SK-N-SH (cell line): Measurements from ENCODE around the gene AQP9. TPM values are rescaled to one million over a fixed set of nuclear protein-coding genes. Genes with fewer than 3 reads are reported as not detected.

Source experiments
- CTCF ChIA-PET: fragments of 300-600, 350-600 bp; formaldehyde crosslinking; extraction: SDS; loops from one replicate; lab custom pipeline; 2021; lab: Yijun Ruan, JAX
- POLR2A ChIA-PET: fragments of 350-600 bp; sonication (Branson Sonifier 250); formaldehyde crosslinking; extraction: SDS; loops from one replicate; lab custom pipeline; 2020; ENCODE audit warnings: antibody characterized with exemption, inconsistent platforms; lab: Yijun Ruan, JAX
- DNase-seq: peaks from one replicate; pipeline ENCODE4 v3.0.0; 2012
- H2AFZ ChIP-seq: fragments of 200-600 bp; sonication (generic); 2 replicates; pipeline ENCODE4 v1.8.1; 2016; ENCODE audit warnings: antibody characterized with exemption, mild to moderate bottlenecking, low read depth
- H3F3A ChIP-seq: fragments of 200-600 bp; sonication (generic); replicated peaks from 2 replicates; pipeline ENCODE3; 2016; ENCODE audit warnings: antibody characterized with exemption, mild to moderate bottlenecking; ENCODE audit not compliant: insufficient read depth
- H3K27ac ChIP-seq, 2 experiments: fragments of 200-500 bp in 1 of 2; fragments of 200-600 bp in 1 of 2; sonication (Bioruptor generic) in 1 of 2; sonication (generic), shearing (Covaris generic) in 1 of 2; 2 replicates each; pipeline versions ENCODE4 v1.5.1 to v1.6.1; 2014 to 2016; ENCODE audit warnings: low read depth in 2 of 2, inconsistent platforms in 1 of 2, low read length in 1 of 2, mild to moderate bottlenecking in 1 of 2, mixed read lengths in 1 of 2
- H3K27me3 ChIP-seq: fragments of 200-600 bp; sonication (generic), shearing (Covaris generic); 2 replicates; pipeline ENCODE4 v1.6.1; 2016; ENCODE audit warnings: mixed run types; ENCODE audit not compliant: insufficient read depth
- H3K36me3 ChIP-seq, 2 experiments: fragments of 200-500 bp in 1 of 2; fragments of 200-600 bp in 1 of 2; sonication (Bioruptor generic) in 1 of 2; sonication (generic) in 1 of 2; replicated peaks in 1 of 2; 2 replicates each; pipeline versions ENCODE3 to v1.5.1; 2014 to 2016; ENCODE audit warnings: low read length in 1 of 2, mild to moderate bottlenecking in 1 of 2; ENCODE audit not compliant: insufficient read depth in 2 of 2, control insufficient read depth in 1 of 2
- H3K4me1 ChIP-seq, 2 experiments: fragments of 200-500 bp in 1 of 2; fragments of 200-600 bp in 1 of 2; sonication (Bioruptor generic) in 1 of 2; sonication (generic), shearing (Covaris generic) in 1 of 2; 2 replicates each; pipeline versions ENCODE4 v1.5.1 to v1.6.1; 2014 to 2016; ENCODE audit warnings: low read depth in 1 of 2, low read length in 1 of 2, mixed run types in 1 of 2; ENCODE audit not compliant: insufficient read depth in 2 of 2, control insufficient read depth in 1 of 2
- H3K4me2 ChIP-seq: fragments of 200-600 bp; sonication (generic), shearing (Covaris generic); 2 replicates; pipeline ENCODE4 v1.6.1; 2017; ENCODE audit warnings: mixed run types
- H3K4me3 ChIP-seq, 2 experiments: fragments of 200-500 bp in 1 of 2; fragments of 200-600 bp in 1 of 2; sonication (Bioruptor generic) in 1 of 2; sonication (generic), shearing (Covaris generic) in 1 of 2; 2 replicates each; pipeline versions ENCODE4 v1.5.1 to v1.8.1; 2014 to 2016; ENCODE audit warnings: low read depth in 2 of 2, inconsistent platforms in 1 of 2, low read length in 1 of 2, mild to moderate bottlenecking in 1 of 2, mixed read lengths in 1 of 2, moderate library complexity in 1 of 2
- H3K79me2 ChIP-seq: fragments of 200-600 bp; sonication (generic); 2 replicates; pipeline ENCODE4 v1.8.1; 2017; ENCODE audit warnings: mild to moderate bottlenecking; ENCODE audit not compliant: insufficient read depth
- H3K9ac ChIP-seq: fragments of 200-600 bp; sonication (generic); 2 replicates; pipeline ENCODE4 v1.6.1; 2017; ENCODE audit warnings: mixed run types
- H3K9me2 ChIP-seq: fragments of 200-600 bp; sonication (generic); 2 replicates; pipeline ENCODE4 v1.6.1; 2017; ENCODE audit warnings: mixed run types
- H3K9me3 ChIP-seq: fragments of 200-600 bp; sonication (generic); 2 replicates; pipeline ENCODE4 v1.6.1; 2017; ENCODE audit warnings: mixed run types, mild to moderate bottlenecking, moderate library complexity
- H4K20me1 ChIP-seq: fragments of 200-600 bp; sonication (generic); 2 replicates; pipeline ENCODE4 v1.6.1; 2017; ENCODE audit warnings: mild to moderate bottlenecking, mixed run types; ENCODE audit not compliant: insufficient read depth
- EP300 ChIP-seq, 2 experiments: IDR thresholded peaks; 2 replicates each; pipeline versions ENCODE4 v1.4.0 to v1.6.1; 2012; ENCODE audit warnings: borderline replicate concordance in 1 of 2, low read depth in 1 of 2, low read length in 1 of 2
- FOXJ3 ChIP-seq: sonication (generic); formaldehyde crosslinking; IDR thresholded peaks from 2 replicates; pipeline ENCODE4 v1.5.1; 2020; ENCODE audit warnings: mild to moderate bottlenecking, missing genetic modification reagents
- GABPA ChIP-seq: IDR thresholded peaks from 2 replicates; pipeline ENCODE4 v1.4.0; 2012; ENCODE audit warnings: low read depth, mild to moderate bottlenecking
- GATA2 ChIP-seq: sonication (generic); formaldehyde crosslinking; IDR thresholded peaks from 2 replicates; pipeline ENCODE4 v1.5.0; 2020; ENCODE audit warnings: mild to moderate bottlenecking, missing genetic modification reagents
- MXI1 ChIP-seq: IDR thresholded peaks from 2 replicates; pipeline ENCODE4 v1.6.1; 2012; ENCODE audit warnings: mild to moderate bottlenecking, low read depth, low read length, improper control_type of control experiment
- NRF1 ChIP-seq: IDR thresholded peaks from 2 replicates; pipeline ENCODE4 v1.6.1; 2012; ENCODE audit warnings: low read depth, mild to moderate bottlenecking, low read length
- POLR2AphosphoS5 ChIP-seq: IDR thresholded peaks from 2 replicates; pipeline ENCODE4 v1.6.1; 2012; ENCODE audit warnings: low read depth, low read length
- RAD21 ChIP-seq: IDR thresholded peaks from 2 replicates; pipeline ENCODE4 v1.6.1; 2012; ENCODE audit warnings: mild to moderate bottlenecking, low read length
- RCOR1 ChIP-seq: fragments of 150-350 bp; IDR thresholded peaks from 2 replicates; pipeline ENCODE4 v1.6.1; 2017; ENCODE audit warnings: antibody characterized with exemption, low read length
- RFX5 ChIP-seq: IDR thresholded peaks from 2 replicates; pipeline ENCODE4 v1.6.1; 2012; ENCODE audit warnings: mild to moderate bottlenecking, improper control_type of control experiment, low read length
- RXRA ChIP-seq: IDR thresholded peaks from 2 replicates; pipeline ENCODE4 v1.4.0; 2012; ENCODE audit warnings: low read depth, mild to moderate bottlenecking, borderline replicate concordance
- TAF1 ChIP-seq: IDR thresholded peaks from 2 replicates; pipeline ENCODE4 v1.6.1; 2012; ENCODE audit warnings: low read depth, mild to moderate bottlenecking, low read length, moderate library complexity, borderline replicate concordance
- TEAD4 ChIP-seq: IDR thresholded peaks from 2 replicates; pipeline ENCODE4 v1.4.0; 2012; ENCODE audit warnings: mild to moderate bottlenecking, borderline replicate concordance; ENCODE audit not compliant: insufficient read depth
- YY1 ChIP-seq: IDR thresholded peaks from 2 replicates; pipeline ENCODE4 v1.4.0; 2012; ENCODE audit warnings: low read depth, mild to moderate bottlenecking
- WGBS: methylation state at CpG from one replicate; pipeline ENCODE4 v1.1.6; 2017; ENCODE audit warnings: low lambda C conversion rate; 5-methylcytosine and 5-hydroxymethylcytosine counted together
- polyA plus RNA-seq, 3 experiments: library from polyadenylated mRNA; depleted of rRNA; stranded (reverse); fragments of >200 nt; gene quantifications; 2 replicates each; pipeline ENCODE4 v1.2.3, GENCODE V29; 2012
- TF ChIP-seq, protein P1 (sequence below): fragments of 150-350 bp; IDR thresholded peaks from 2 replicates; pipeline ENCODE4 v1.6.1; 2017; ENCODE audit warnings: antibody characterized with exemption, low read length, low read depth, borderline replicate concordance
- TF ChIP-seq, protein P2 (sequence below): fragments of 150-350 bp; IDR thresholded peaks from 2 replicates; pipeline ENCODE4 v1.6.1; 2016; ENCODE audit warnings: mild to moderate bottlenecking, low read depth, low read length
- TF ChIP-seq, protein P3 (sequence below): IDR thresholded peaks from 2 replicates; pipeline ENCODE4 v1.4.0; 2012; ENCODE audit warnings: low read depth, borderline replicate concordance
- TF ChIP-seq, protein P4 (sequence below): IDR thresholded peaks from 2 replicates; pipeline ENCODE4 v1.4.0; 2012; ENCODE audit warnings: low read depth
- TF ChIP-seq, protein P5 (sequence below): IDR thresholded peaks from 2 replicates; pipeline ENCODE4; 2012

The AQP9 gene
- polyA plus RNA-seq, 1 of the 3 experiments (the other 2 are of a cell fraction) = not detected

DNA sequence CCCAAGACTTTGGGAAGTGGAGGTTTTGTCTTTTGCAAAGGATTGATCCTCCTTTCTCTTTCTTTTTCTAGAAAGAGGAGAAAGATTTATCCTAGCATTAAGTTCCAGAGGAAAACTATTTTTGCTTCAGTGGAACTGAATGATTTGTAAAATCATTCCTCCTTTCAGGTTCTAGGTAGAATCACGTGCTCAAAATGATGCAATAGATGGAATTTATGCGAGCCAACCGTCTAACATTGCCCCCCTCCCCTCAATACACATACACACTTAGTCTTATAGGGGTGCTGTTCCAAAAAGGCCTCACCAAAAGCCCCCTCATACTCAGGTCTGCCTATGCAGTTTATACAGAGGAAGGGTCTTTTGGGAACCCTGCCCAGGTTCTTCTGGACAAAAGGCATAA lies 85.3 kb downstream of the AQP9 start:
- WGBS = 85% methylated on average over 3 of the region's 3 CpGs
- Histone ChIP-seq H3K79me2 (no peaks in the 10 kb centered on the region), H2AFZ (no peak overlapping the region), H3K36me3 (no peaks in the 10 kb centered on the region), H3K9me3 (no peaks in the 10 kb centered on the region), H3K9me2 (no peaks in the 10 kb centered on the region), H3K4me3 (no peak overlapping the region), H3K4me2 (no peak overlapping the region), H3K9ac (no peak overlapping the region), H4K20me1 (no peaks in the 10 kb centered on the region), H3K27me3 (no peaks in the 10 kb centered on the region), H3K4me1 (peaks cover 7 to 20% of the 10 kb centered on the region in 2 experiments; a peak in 3 of 4 replicates), H3K27ac (peak overlapping the region in 1 of 2 experiments; percentile 55; a peak in 1 of 4 replicates), H3F3A (no peaks in the 10 kb centered on the region)
- TF ChIP-seq, protein P1, sequence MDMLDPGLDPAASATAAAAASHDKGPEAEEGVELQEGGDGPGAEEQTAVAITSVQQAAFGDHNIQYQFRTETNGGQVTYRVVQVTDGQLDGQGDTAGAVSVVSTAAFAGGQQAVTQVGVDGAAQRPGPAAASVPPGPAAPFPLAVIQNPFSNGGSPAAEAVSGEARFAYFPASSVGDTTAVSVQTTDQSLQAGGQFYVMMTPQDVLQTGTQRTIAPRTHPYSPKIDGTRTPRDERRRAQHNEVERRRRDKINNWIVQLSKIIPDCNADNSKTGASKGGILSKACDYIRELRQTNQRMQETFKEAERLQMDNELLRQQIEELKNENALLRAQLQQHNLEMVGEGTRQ = no peak
- TF ChIP-seq NRF1 (no peak), RXRA (no peak), MXI1 (no peak), TEAD4 (no peak), POLR2AphosphoS5 (no peak), TAF1 (no peak), GABPA (no peak), FOXJ3 (CRISPR knock-in tag) (no peak), YY1 (no peak)
- TF ChIP-seq, protein P2, sequence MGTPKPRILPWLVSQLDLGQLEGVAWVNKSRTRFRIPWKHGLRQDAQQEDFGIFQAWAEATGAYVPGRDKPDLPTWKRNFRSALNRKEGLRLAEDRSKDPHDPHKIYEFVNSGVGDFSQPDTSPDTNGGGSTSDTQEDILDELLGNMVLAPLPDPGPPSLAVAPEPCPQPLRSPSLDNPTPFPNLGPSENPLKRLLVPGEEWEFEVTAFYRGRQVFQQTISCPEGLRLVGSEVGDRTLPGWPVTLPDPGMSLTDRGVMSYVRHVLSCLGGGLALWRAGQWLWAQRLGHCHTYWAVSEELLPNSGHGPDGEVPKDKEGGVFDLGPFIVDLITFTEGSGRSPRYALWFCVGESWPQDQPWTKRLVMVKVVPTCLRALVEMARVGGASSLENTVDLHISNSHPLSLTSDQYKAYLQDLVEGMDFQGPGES = no peak
- TF ChIP-seq, protein P3, sequence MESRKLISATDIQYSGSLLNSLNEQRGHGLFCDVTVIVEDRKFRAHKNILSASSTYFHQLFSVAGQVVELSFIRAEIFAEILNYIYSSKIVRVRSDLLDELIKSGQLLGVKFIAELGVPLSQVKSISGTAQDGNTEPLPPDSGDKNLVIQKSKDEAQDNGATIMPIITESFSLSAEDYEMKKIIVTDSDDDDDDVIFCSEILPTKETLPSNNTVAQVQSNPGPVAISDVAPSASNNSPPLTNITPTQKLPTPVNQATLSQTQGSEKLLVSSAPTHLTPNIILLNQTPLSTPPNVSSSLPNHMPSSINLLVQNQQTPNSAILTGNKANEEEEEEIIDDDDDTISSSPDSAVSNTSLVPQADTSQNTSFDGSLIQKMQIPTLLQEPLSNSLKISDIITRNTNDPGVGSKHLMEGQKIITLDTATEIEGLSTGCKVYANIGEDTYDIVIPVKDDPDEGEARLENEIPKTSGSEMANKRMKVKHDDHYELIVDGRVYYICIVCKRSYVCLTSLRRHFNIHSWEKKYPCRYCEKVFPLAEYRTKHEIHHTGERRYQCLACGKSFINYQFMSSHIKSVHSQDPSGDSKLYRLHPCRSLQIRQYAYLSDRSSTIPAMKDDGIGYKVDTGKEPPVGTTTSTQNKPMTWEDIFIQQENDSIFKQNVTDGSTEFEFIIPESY = no peak
- ChIA-PET CTCF (interaction anchor here (0.9 to 1.5 kb wide), 4 partner anchors 10 to 525 kb away, joined by 3 to 6 read pairs (median 3); no protein-coding TSS in a partner anchor), POLR2A (interaction anchor here (0.7 kb wide), 1 partner anchor 296 kb away, joined by 3 read pairs; no protein-coding TSS in a partner anchor)
- no peak for DNase-seq

DNA sequence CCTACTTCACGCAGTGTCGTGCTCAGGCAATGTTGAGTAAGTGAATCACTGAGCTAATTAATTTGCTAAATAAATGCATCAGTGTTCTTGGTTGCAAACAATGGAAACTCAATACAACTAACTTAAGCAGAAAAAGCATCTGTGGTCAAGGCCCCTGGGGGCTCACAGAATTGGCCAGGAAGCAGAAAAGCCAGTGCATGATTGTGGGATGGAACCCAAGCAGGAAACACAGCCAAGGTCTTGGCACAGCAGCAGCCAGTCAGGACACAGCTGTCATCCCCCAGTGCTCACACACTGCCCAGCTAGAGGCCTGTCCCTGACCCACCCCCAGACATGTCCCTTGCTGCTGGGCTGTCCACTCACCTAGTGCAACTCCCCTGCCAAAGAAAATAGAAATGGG lies 85.9 kb downstream of the AQP9 start:
- H3K27ac ChIP-seq = peak overlapping the region in 1 of 2 experiments; percentile 55; a peak in 2 of 4 replicates
- peaks cover 9 to 24% of the 10 kb centered on the region in 2 experiments; a peak in 3 of 4 replicates for H3K4me1 ChIP-seq
- peak; percentile 48 for DNase-seq
- H3K9ac ChIP-seq = no peak overlapping the region
- no peaks in the 10 kb centered on the region for H3K9me3 ChIP-seq
- WGBS = 86% methylated on average over 2 of the region's 2 CpGs
- no peaks in the 10 kb centered on the region for H3K9me2 ChIP-seq
- POLR2A ChIA-PET = interaction anchor here (0.7 kb wide), 1 partner anchor 296 kb away, joined by 3 read pairs; no protein-coding TSS in a partner anchor
- H3K36me3 ChIP-seq = no peaks in the 10 kb centered on the region
- H3K4me2 ChIP-seq = no peak overlapping the region
- CTCF ChIA-PET = interaction anchor here (0.9 kb wide), 1 partner anchor 491 kb away, joined by 3 read pairs; no protein-coding TSS in a partner anchor
- H3K27me3 ChIP-seq = no peaks in the 10 kb centered on the region
- no peak overlapping the region for H2AFZ ChIP-seq
- no peaks in the 10 kb centered on the region for H4K20me1 ChIP-seq
- H3K79me2 ChIP-seq = no peaks in the 10 kb centered on the region
- H3F3A ChIP-seq = no peaks in the 10 kb centered on the region
- H3K4me3 ChIP-seq = no peak overlapping the region
- TF ChIP-seq RAD21 = no peak
- TF ChIP-seq GATA2 = no peak
- TF ChIP-seq, protein P4, sequence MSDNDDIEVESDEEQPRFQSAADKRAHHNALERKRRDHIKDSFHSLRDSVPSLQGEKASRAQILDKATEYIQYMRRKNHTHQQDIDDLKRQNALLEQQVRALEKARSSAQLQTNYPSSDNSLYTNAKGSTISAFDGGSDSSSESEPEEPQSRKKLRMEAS = no peak
- peak; percentile 67; the same call in 1 of the 2 replicates for TF ChIP-seq RCOR1
- no peak for TF ChIP-seq RFX5
- TF ChIP-seq, protein P5, sequence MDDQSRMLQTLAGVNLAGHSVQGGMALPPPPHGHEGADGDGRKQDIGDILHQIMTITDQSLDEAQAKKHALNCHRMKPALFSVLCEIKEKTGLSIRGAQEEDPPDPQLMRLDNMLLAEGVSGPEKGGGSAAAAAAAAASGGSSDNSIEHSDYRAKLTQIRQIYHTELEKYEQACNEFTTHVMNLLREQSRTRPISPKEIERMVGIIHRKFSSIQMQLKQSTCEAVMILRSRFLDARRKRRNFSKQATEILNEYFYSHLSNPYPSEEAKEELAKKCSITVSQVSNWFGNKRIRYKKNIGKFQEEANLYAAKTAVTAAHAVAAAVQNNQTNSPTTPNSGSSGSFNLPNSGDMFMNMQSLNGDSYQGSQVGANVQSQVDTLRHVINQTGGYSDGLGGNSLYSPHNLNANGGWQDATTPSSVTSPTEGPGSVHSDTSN = no peak
- no peak for TF ChIP-seq GABPA
- TF ChIP-seq EP300 (IDR thresholded peaks at IDR 0.05; ENCODE audit: borderline replicate concordance in 1 of 2, low read depth in 1 of 2, low read length in 1 of 2) = peak in 1 of 2 experiments; percentile 20; a peak in 1 of 4 replicates
- TF ChIP-seq, protein P1 = no peak
